HG03196 (cell line): Measurements from ENCODE around the gene TTLL6.
"Not testable (repeated sequence)": the region's sequence is repeated elsewhere in the genome, so short reads cannot be mapped to it uniquely, and the experiment has no call there.

Experiments used
- ATAC-seq: cut with Tn5 transposase; IDR thresholded peaks from one replicate; pipeline ENCODE4 v1.9.1; 2021; ENCODE audit not compliant: unreplicated experiment

The TTLL6 gene

DNA sequence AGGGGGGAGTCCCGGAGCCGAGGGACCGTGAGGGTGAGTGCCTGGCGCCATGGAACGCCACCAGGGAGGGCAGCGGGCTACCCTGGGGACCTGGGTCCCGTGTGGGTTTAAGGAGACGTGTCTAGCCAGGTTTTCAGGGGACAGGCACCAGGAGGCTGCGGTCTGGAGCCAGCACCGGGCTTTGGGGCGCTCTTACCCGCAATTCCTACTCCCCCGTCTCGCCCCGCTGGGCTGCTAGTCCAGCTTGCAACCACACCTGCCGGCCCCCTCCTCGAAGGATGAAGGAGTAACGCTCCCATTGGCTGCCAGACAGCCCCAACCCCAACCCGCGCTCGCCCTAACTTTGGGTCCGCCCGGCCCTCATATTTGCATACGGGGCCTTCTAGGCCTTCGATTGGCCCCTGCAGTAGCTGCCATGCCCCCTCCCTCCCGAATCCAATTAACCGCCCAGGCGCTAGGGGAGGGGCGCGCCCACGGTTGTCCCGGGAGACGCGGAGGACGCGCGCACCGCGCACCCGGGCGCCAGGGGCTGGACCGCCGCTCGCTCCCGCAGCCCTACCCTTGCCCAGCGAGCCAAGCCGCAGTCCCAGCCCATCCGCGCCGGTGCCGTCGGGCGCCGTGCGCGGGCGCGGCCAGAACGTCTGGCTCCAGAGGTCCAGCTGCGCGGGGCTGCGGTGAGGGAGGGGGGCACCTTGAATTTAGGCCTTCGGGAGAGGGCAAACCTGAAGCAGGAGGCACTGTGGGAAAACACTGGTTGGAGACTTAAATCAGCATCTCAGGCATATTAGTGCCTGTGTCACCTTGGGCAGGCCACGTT, at the start of gene TTLL6:
TTLL6 (minus strand) TSS at position 456 of the 817 bp plus-strand sequence; CDS start at position 299, 157 bp downstream.
- ATAC-seq, result peak; percentile 61

DNA sequence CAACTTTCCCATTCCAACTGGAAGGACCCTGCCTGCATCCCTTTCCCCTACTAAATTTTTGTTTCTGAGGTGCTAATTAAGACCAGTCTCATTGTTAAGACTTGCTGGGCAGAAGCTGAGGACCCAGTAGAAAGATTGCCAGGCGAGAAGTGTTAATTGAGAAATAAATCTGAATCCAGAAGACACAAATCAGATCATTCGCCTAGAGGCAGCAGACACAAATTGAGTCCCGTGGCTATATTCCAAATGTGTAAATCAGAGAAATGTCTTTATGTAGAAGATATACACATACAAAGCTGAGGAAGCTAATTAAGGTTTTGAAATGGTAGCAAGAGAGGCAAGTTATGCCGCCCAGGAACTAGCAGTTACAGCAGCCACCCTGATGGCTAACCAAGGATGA, 43.4 kb upstream of the TTLL6 start:
- ATAC-seq, result no peak

- no peak for ATAC-seq
Measured at GRCh38 chr17:48860034-48860433, 43.0 kb upstream of the TTLL6 start.

- ATAC-seq, result no peak
Measured at GRCh38 chr17:48856122-48856821, 39.2 kb upstream of the TTLL6 start.

GRCh38 chr17:48854774-48855476, 37.9 kb upstream of the TTLL6 start:
- no peak for ATAC-seq

GRCh38 chr17:48850792-48851323, 33.8 kb upstream of the TTLL6 start:
- ATAC-seq, result no peak

GRCh38 chr17:48843187-48843900, 26.3 kb upstream of the TTLL6 start:
- ATAC-seq, result no peak

DNA sequence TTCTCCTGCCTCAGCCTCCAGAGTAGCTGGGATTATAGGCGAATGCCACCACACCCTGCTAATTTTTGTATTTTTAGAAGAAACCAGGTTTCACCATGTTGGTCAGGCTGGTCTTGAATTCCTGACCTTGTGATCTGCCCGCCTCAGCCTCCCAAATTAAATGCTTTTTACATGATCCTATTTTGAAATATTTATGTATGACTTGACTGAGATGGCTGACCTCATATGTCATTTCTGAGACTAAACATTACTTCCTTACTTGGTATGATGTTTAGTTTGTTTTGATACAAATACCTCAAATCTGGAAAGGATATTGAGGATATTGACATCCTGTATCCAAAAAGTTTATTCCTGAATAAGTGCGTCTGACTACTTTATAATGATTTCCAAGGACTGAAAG, 25.7 kb upstream of the TTLL6 start:
- no peak for ATAC-seq

- ATAC-seq, result peak; percentile 66
Measured at GRCh38 chr17:48841395-48841831, 24.4 kb upstream of the TTLL6 start.

- no peak for ATAC-seq
Measured at GRCh38 chr17:48840441-48840840, 23.4 kb upstream of the TTLL6 start.

DNA sequence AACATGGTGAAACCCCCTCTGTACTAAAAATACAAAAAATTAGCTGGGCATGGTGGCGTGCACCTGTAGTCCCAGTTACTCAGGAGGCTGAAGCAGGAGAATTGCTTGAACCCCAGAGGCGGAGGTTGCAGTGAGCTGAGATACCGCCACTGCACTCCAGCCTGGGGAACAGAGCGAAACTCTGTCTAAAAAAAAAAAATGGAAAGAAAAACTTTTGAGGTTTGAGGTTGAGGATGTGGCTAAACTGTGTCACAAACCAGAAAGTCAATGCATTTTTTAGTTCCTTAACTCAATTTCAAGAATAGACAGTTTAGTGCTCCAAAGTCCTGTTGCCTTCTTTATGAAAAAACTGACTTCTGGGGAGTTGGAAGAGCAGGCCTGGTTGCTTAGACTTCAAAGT, 20.4 kb upstream of the TTLL6 start:
- ATAC-seq, result not testable (repeated sequence)

DNA sequence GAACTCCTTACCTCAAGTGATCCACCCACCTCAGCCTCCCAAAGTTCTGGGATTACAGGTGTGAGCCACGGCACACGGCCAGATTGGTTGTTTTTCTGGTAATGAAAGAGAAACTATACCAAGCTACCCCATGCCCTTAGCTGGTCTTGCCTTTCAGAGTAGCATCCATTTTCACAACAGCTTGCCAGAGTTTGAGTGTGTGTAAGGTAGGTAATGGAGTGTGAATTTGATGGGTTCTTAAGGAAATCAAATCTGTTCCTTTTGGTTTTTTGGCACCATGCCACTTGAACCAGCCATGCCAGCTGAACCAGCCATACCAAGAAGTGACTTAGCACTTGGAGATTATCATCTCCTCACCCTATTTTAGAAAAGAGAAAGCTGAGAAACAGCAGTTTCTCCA, 18.9 kb upstream of the TTLL6 start:
- ATAC-seq, result no peak

- no peak for ATAC-seq
Measured at GRCh38 chr17:48834973-48835372, 17.9 kb upstream of the TTLL6 start.

GRCh38 chr17:48831549-48831883, 14.5 kb upstream of the TTLL6 start:
- ATAC-seq, result no peak

- ATAC-seq, result peak; percentile 66
Measured at GRCh38 chr17:48830840-48831548, 14.0 kb upstream of the TTLL6 start, which contains the start of gene CALCOCO2. TSS of gene CALCOCO2 (plus strand) at chr17:48831035. CDS start at chr17:48841708, 10,673 bp downstream.

DNA sequence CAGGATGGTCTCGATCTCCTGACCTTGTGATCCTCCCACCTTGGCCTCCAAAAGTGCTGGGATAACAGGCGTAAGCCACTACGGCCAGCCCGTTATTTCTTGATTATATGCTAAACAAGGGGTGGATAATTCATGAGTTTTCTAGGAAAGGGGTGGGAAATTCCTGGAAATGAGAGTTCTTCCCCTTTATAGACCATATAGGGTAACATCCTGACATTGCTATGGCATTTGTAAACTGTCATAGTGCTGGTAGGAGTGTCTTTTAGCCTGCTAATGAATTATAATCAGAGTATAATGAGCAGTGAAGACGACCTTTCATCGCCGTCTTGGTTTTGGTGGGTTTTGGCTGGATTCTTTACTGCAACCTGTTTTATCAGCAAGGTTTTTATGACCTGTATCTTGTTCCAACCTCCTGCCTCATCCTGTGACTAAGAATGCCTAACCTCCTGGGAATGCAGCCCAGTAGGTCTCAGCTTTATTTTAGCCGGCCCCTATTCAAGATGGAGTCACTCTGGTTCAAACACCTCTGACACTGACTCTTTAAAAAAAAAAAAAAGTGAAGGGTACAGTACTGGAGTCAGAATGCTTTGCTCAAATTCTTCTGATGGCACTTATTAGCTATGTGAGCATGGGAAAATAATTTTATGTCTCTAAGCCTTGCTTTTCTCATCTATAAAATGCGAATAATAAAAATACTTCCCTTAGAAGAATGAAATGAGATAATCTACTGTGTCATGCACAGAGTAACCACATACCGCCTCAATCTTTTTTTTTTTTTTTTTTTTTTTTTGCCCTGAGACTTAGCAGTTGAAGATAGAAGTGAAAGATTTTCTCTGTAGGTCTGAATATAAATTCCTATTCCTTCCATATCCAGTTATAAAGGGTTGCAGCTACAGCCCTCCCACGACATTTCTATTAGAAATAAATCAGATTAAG, 8.7 kb upstream of the TTLL6 start:
- no peak for ATAC-seq

DNA sequence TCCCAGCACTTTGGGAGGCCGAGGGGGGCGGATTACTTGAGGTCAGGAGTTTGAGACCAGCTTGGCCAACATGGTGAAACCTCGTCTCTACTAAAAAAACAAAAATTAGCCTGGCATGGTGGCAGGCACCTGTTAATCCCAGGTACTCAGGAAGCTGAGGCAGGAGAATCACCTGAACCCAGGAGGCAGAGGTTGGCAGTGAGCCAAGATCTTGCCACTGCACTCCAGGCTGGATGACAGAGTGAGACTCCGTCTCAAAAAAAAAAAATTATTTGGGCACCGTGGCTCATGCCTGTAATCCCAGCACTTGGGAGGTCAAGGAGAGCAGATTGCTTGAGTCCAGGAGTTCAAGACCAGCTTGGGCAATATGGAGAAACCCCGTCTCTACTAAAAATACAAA, 3.9 kb upstream of the TTLL6 start:
- not testable (repeated sequence) for ATAC-seq

- ATAC-seq, result no peak
Measured at GRCh38 chr17:48819466-48819865, 2.4 kb upstream of the TTLL6 start.

- no peak for ATAC-seq
Measured at GRCh38 chr17:48818361-48818841, 1.4 kb upstream of the TTLL6 start.
